Measurements from ENCODE around the gene ERC2.

Gene ERC2

GRCh38 chr3:56424336-56424735 is 43.9 kb downstream of the ERC2 start:
- no peak for DNase-seq

GRCh38 chr3:56423661-56424099 is 44.6 kb downstream of the ERC2 start:
- DNase-seq, result no peak

- no peak for DNase-seq
Measured at GRCh38 chr3:56422316-56422715, 46.0 kb downstream of the ERC2 start.

- no peak for DNase-seq
Measured at GRCh38 chr3:56421205-56421604, 47.1 kb downstream of the ERC2 start.

GRCh38 chr3:56415652-56416051 is 52.6 kb downstream of the ERC2 start:
- DNase-seq, result peak; percentile 11

GRCh38 chr3:56413911-56414310 is 54.4 kb downstream of the ERC2 start:
- no peak for DNase-seq

GRCh38 chr3:56411166-56411565 is 57.1 kb downstream of the ERC2 start:
- DNase-seq, result no peak

- DNase-seq, result no peak
Measured at GRCh38 chr3:56410576-56410975, 57.7 kb downstream of the ERC2 start.

GRCh38 chr3:56409790-56410189 is 58.5 kb downstream of the ERC2 start:
- DNase-seq, result no peak

- DNase-seq, result no peak
Measured at GRCh38 chr3:56408761-56409196, 59.5 kb downstream of the ERC2 start.

GRCh38 chr3:56406826-56407515 is 61.3 kb downstream of the ERC2 start:
- no peak for DNase-seq

GRCh38 chr3:56404884-56405283 is 63.4 kb downstream of the ERC2 start:
- DNase-seq, result no peak

- no peak for DNase-seq
Measured at GRCh38 chr3:56398659-56399058, 69.6 kb downstream of the ERC2 start.

GRCh38 chr3:56397798-56398197 is 70.5 kb downstream of the ERC2 start:
- no peak for DNase-seq

GRCh38 chr3:56389183-56389830 is 79.0 kb downstream of the ERC2 start:
- no peak for DNase-seq

GRCh38 chr3:56383092-56383491 is 85.2 kb downstream of the ERC2 start:
- no peak for DNase-seq

GRCh38 chr3:56379723-56380287 is 88.5 kb downstream of the ERC2 start:
- no peak for DNase-seq

- DNase-seq, result no peak
Measured at GRCh38 chr3:56375654-56376053, 92.6 kb downstream of the ERC2 start.

- DNase-seq, result no peak
Measured at GRCh38 chr3:56373386-56373785, 94.9 kb downstream of the ERC2 start.

- no peak for DNase-seq
Measured at GRCh38 chr3:56370991-56371775, 97.1 kb downstream of the ERC2 start.

- DNase-seq, result no peak
Measured at GRCh38 chr3:56369914-56370313, 98.4 kb downstream of the ERC2 start.

- DNase-seq, result no peak
Measured at GRCh38 chr3:56368846-56369245, 99.4 kb downstream of the ERC2 start.

GRCh38 chr3:56366641-56367162 is 101.6 kb downstream of the ERC2 start:
- DNase-seq, result no peak

All from NCI-H2029 (cell line).